HG03095 (cell line): ENCODE results near the gene NEURL1B.
A peak's percentile ranks its signal among the peaks of the same experiment; 100 is the strongest.
"Not testable (repeated sequence)": the region's sequence is repeated elsewhere in the genome, so short reads cannot be mapped to it uniquely, and the experiment has no call there.

Experiments used
- ATAC-seq: cut with Tn5 transposase; IDR thresholded peaks from one replicate; pipeline ENCODE4 v1.9.1; 2021; ENCODE audit warnings: moderate library complexity; ENCODE audit not compliant: unreplicated experiment

The NEURL1B gene

GRCh38 chr5:172674155-172674554 lies 33.1 kb downstream of the NEURL1B start:
- no peak for ATAC-seq

- no peak for ATAC-seq
Measured at GRCh38 chr5:172676914-172677475, 35.9 kb downstream of the NEURL1B start.

- not testable (repeated sequence) for ATAC-seq
Measured at GRCh38 chr5:172678362-172678874, 37.4 kb downstream of the NEURL1B start.

- ATAC-seq = no peak
Measured at GRCh38 chr5:172678902-172679301, 37.8 kb downstream of the NEURL1B start.

- no peak for ATAC-seq
Measured at GRCh38 chr5:172679628-172680212, 38.7 kb downstream of the NEURL1B start.

- no peak for ATAC-seq
Measured at GRCh38 chr5:172680921-172681320, 39.9 kb downstream of the NEURL1B start.

- no peak for ATAC-seq
Measured at GRCh38 chr5:172681421-172681820, 40.4 kb downstream of the NEURL1B start.

- no peak for ATAC-seq
Measured at GRCh38 chr5:172683264-172683644, 42.2 kb downstream of the NEURL1B start.

GRCh38 chr5:172683645-172684471 lies 42.8 kb downstream of the NEURL1B start:
- no peak for ATAC-seq

GRCh38 chr5:172685091-172685490 lies 44.0 kb downstream of the NEURL1B start:
- ATAC-seq = no peak

GRCh38 chr5:172686111-172686510 lies 45.0 kb downstream of the NEURL1B start:
- no peak for ATAC-seq

- no peak for ATAC-seq
Measured at GRCh38 chr5:172686539-172687390, 45.7 kb downstream of the NEURL1B start.

GRCh38 chr5:172687940-172688339 lies 46.9 kb downstream of the NEURL1B start:
- no peak for ATAC-seq

GRCh38 chr5:172688349-172689217 lies 47.5 kb downstream of the NEURL1B start:
- ATAC-seq = no peak

GRCh38 chr5:172689218-172689572 lies 48.1 kb downstream of the NEURL1B start:
- ATAC-seq = no peak

GRCh38 chr5:172689801-172690200 lies 48.7 kb downstream of the NEURL1B start:
- no peak for ATAC-seq

- ATAC-seq = peak; percentile 59
Measured at GRCh38 chr5:172690258-172691075, 49.4 kb downstream of the NEURL1B start.

- no peak for ATAC-seq
Measured at GRCh38 chr5:172691886-172692285, 50.8 kb downstream of the NEURL1B start.

GRCh38 chr5:172692451-172692850 lies 51.4 kb downstream of the NEURL1B start:
- no peak for ATAC-seq
